Measurements from ENCODE around the gene TP53INP2. TPM values are rescaled to one million over a fixed set of nuclear protein-coding genes. Genes with fewer than 3 reads are reported as not detected.

TP53INP2 gene
- total and polyA plus RNA-seq, 2 donors (not counting 3 experiments of a cell fraction or from before 2014, with no cell fraction given) = 18.3 to 30.5 TPM

GRCh38 chr20:34746674-34747073 lies 42.5 kb downstream of the TP53INP2 start:
- no peaks in the 10 kb centered on the region for H3K9me3 ChIP-seq (replicated peaks; ENCODE audit: control insufficient read depth, insufficient read depth, low read length)
- ChIA-PET POLR2A (no interaction called here), CTCF (interaction anchor here (1.1 to 4.1 kb wide), 2 partner anchors 21 to 23 kb away, joined by 3 to 27 read pairs; no protein-coding TSS in a partner anchor)
- H3K27ac ChIP-seq (ENCODE audit: insufficient read depth, low read depth, low read length) = no peak overlapping the region
- TF ChIP-seq POLR2A (IDR thresholded peaks at IDR 0.05; ENCODE audit: low read depth, low read length) (no peak), JUN (IDR thresholded peaks at IDR 0.05; ENCODE audit: borderline replicate concordance, insufficient read depth, insufficient read length, low read depth) (no peak), FOS (IDR thresholded peaks at IDR 0.05; ENCODE audit: borderline replicate concordance, insufficient read depth, low read length) (no peak), MYC (IDR thresholded peaks at IDR 0.05; ENCODE audit: low read depth, low read length) (no peak), CTCF (IDR thresholded peaks at IDR 0.05; ENCODE audit: extremely low read depth in 1 of 2, insufficient read depth in 1 of 2, low read depth in 1 of 2, low read length in 2 of 2) (no peak), MAX (IDR thresholded peaks at IDR 0.05; ENCODE audit: insufficient read depth, insufficient read length) (no peak), EZH2 (IDR thresholded peaks at IDR 0.05; ENCODE audit: borderline replicate concordance, low read depth, low read length, severe bottlenecking) (no peak), POLR2AphosphoS5 (IDR thresholded peaks at IDR 0.05; ENCODE audit: insufficient read depth, low read depth, low read length) (no peak), GATA2 (IDR thresholded peaks at IDR 0.05; ENCODE audit: insufficient read depth, insufficient read length, low read depth, low read length) (no peak)
- FAIRE-seq (no peak), DNase-seq (ENCODE audit: low read depth, low spot score) (no peak)
- no peaks in the 10 kb centered on the region for H3K9me1 ChIP-seq (replicated peaks; ENCODE audit: control insufficient read depth, extremely low read depth, insufficient read depth, low read length)
- H3K79me2 ChIP-seq (ENCODE audit: control insufficient read depth, insufficient read depth, low read length) = no peaks in the 10 kb centered on the region
- intact Hi-C loops (cut with micrococcal nuclease) = no loop called here
- peaks cover 11 to 26% of the 10 kb centered on the region in 2 experiments for H3K36me3 ChIP-seq (ENCODE audit: control insufficient read depth in 2 of 2, extremely low read depth in 1 of 2, insufficient read depth in 2 of 2, low read length in 2 of 2)
- no peak overlapping the region for H3K4me3 ChIP-seq (replicated peaks in 1 of 3; ENCODE audit: insufficient read depth in 1 of 3, low read depth in 1 of 3, low read length in 3 of 3)
- dilution Hi-C loops (cut with MboI; ENCODE audit: extremely low pct_ligation_motif_present, low sequenced_read_pairs) = no loop called here
- H4K20me1 ChIP-seq (replicated peaks; ENCODE audit: control insufficient read depth, extremely low read depth, insufficient read depth, low read length) = no peaks in the 10 kb centered on the region
- no peak overlapping the region for H2AFZ ChIP-seq (ENCODE audit: low read depth, low read length)
- H3K4me1 ChIP-seq (ENCODE audit: control insufficient read depth, extremely low read depth, insufficient read depth, low read length) = no peaks in the 10 kb centered on the region
- no TSS peak for BruUV-seq (replicated peaks)
- H3K9ac ChIP-seq (replicated peaks; ENCODE audit: extremely low read depth, insufficient read depth, low read length) = no peak overlapping the region
- H3K4me2 ChIP-seq (ENCODE audit: insufficient read depth, low read length) = no peak overlapping the region
- no peaks in the 10 kb centered on the region for H3K27me3 ChIP-seq (ENCODE audit: control insufficient read depth in 2 of 2, insufficient read depth in 2 of 2, low read length in 2 of 2)
